ENCODE results near the gene CACHD1.
"Not testable (repeated sequence)": the region's sequence is repeated elsewhere in the genome, so short reads cannot be mapped to it uniquely, and the experiment has no call there.

Gene CACHD1

DNA sequence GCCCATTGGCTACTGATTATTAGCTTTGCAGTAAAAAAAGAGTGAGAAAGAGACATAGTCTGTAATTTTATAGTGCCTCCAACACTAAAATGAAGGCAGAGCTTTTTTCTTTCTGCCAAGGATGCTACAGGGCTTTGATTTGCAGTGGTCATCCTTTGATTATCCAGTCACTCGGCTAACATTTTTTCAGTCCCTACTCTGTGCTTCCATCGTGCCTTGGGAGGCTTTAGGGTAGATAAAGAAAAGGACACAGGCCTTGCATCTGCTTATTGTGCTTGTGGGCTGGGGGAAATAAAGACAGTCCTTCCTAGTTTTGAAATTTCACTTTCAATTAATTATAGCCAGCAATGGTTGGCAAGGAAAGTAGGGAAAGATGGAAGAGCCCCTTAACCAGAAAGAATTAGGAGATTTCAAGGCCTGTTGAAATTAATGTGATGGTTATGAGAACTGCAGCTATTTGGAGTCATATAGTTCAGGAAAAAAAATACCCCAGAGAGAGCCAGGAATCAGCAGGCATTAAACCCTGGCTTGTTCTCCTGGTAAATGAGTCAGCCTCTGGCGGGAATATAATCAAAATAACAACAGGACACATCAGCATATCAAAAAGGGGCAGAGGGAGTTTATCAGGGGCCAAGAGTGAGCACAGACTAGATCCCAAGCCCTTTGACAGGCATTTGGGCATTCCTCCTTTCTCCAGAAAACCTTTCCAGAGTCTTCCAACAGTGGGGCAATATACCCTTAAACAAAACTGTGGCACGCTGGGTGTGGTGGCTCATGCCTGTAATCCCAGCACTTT is 27.4 kb downstream of the CACHD1 start:
- no peak for DNase-seq (ENCODE audit: low read depth)

DNA sequence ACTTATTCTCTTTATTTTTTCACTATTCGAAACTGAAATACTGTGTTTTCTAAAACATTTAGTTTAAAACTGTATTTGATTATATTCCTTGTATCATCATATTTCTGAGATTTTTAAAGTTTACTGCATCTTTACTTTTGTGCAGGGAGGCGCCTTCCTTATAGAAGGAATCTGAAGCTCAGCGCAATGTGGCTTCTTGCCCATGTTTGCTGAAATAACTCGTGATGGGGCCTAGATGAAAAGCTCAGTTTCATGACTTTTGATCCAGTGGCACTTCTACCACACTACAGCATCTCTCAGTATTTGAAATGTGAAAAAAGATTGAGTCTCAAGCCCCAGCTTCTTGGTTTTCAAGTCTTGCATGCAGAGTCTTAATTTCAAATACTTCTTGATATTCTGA is 28.4 kb downstream of the CACHD1 start:
- DNase-seq (ENCODE audit: low read depth), result no peak

DNA sequence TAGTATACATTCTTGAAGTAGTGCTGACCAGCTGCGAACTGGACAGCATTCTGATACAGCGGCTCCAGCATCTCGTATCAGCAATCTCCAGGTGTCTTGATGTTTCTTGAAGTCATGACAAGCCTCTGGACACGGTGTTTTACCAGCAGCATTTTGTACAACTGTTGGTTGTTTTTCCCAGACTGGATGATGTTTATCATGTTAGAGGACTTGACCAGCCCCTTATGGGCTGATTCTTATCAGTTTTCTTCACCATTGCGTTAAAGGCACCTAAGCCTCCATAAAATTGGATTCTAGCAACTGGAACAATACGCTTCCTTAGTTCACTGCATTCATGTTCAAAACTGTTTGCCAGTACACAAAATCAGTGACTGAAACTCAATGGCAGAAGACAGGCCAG is 29.1 kb downstream of the CACHD1 start:
- DNase-seq (ENCODE audit: low read depth), result no peak

DNA sequence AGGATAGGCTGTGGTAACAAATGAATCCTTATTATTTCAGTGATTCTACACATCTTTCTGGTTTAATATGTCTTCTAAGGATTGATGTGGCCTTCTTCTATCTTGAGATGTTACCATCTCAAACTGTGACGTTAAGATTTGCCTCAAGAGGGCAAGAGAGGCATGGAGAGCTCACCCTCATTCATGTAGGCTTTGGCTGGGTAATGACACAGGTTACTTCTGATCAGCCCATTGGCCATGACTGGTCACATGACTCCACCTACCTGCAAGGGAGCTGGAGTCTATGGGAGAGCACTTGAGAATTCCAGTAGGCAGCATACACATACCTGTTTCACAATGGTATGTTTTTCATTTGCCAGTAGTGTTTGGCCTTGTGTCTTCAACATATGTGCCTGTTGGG is 30.0 kb downstream of the CACHD1 start:
- DNase-seq (ENCODE audit: low read depth), result no peak

DNA sequence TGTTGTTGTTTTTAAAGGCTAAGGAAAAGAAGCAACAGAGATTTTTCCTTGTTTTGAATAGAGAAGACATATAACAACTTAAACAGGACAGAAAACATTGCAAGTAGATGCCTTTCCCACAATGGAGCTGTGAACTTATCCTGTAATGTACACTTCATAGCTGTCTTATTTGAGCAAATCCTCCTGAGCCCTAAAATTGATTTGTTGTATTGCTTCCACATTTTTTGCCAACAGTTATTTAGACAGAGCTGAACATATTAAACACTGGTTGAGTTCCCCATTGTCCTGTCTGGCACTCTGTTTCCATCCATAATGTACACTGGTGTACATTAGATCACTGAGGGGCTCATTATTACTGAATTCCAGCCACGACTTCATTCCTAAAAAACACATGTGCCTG is 32.2 kb downstream of the CACHD1 start:
- DNase-seq (ENCODE audit: low read depth), result no peak

DNA sequence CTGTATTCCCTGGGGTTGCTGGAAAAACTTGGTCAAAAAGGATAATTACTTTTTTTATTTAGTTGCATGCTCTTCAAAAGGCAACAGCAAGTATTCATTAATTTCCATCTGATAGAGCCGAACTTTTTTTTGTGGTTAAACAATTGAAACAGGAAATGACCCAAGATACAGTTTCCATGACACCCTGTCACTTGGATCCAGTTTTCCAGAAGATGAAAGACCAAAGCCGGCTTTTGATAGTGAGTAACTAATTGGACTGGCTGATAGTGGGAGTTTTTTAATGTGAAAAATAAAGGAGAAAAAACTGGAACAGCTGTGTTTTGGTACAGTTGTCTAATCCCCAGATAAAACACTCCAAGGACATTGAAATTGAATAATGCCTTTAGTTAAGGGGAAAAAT is 33.0 kb downstream of the CACHD1 start:
- DNase-seq (ENCODE audit: low read depth), result no peak

DNA sequence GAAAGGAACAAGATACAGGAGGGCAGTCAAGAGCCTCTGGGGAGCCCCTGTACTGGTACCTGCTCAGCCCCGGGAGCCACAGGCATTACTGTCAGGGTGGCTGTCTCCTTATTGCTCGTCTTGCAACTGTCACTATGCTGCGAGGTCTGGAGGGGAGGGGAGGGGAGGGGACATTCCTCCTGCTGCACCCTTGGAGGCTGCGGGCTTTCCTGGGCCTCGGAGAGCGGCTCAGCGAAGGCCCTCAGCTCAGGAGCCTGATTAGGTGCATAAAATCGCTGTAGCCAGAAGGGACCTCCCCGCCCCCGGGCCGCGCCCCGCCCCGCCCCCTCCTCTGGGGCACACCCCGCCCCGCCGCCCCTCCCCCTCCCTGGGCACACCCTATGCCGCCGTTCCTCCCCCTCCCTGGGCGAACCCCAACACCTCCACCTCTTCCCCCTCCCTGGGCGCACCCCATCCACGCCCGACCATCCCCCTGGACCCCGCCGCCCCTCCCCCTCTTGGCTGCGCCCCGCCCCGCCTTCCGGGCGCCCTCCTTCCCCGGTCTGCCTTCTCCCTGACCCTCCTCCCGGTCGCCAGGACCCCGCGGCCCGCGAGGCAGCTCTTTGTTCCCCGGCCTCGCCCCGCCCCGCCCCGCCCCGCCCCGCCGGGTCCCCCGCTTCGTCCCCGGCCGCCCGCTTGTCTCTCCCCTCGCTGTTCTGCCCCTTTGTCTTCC is 35.5 kb downstream of the CACHD1 start:
- peak; percentile 15 for DNase-seq (ENCODE audit: low read depth)

DNA sequence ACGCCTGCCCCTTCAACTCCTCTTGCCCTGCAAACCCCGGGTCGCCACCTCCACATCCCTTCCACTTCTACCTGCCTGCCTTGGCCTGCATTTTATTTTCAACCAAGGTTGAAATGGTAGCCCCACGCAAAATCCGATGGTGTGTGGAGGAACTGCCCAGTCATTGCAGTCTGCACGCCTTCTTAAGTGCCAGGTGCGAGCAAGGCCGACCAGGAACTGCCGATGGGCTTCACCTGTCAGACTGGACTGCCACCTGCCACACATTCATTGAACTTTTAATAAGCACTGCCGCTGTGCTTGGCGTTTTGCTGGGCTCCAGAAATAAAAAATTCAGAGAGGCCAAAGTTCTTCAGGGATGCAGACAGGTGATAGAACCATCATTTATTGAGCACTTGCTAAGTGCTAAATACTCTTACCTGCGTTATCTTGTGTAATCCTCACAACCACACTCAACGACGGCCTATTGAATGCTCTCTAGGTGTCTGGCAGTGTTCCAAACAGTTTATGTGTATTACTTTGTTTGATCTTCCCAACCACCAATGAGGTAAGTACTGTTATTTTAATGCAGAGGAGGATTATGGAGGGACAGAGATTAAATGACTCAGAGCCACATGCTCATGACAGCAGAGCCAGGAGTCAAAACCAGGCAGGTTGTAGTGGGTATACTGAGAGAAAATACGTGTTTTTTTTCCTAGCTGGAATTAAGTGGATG is 36.2 kb downstream of the CACHD1 start:
- DNase-seq (ENCODE audit: low read depth), result no peak

DNA sequence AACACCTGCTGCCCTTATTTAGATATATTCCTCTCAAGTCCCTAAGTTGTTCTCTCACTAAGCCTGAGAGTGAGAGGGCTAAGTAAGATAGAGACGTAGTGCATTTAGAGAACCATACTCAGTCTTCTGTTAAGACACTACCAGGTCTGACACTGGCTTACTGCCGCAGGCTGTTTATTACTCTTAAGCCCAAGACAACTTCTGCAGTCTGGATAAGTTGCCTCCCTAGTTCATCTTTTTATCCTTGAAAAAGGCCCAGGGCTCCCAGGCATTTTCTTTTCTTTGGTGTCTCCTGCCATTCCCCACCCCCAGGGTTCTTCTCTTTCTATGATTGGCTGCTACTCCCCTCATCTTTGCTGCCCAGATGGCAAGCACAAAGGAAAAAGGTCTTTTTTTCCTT is 38.7 kb downstream of the CACHD1 start:
- no peak for DNase-seq (ENCODE audit: low read depth)

DNA sequence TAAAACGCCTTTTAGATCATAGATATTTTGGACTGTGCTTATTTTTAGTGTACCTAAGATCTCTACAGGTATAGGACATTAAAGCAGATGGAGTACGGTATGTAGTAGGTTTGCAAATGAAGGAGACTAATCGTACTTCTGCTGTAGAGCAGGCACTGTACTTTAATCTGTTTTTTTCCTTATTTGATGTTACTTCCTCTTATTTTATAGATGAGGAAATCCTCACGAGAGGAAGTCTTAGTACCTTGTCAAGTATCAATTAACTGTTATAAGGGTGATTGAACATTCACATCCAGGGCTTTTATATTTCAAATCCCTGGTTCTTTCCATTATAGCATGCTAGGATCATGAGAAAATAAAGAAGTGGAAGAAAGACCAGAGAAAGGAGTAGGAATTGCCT is 41.1 kb downstream of the CACHD1 start:
- no peak for DNase-seq (ENCODE audit: low read depth)

DNA sequence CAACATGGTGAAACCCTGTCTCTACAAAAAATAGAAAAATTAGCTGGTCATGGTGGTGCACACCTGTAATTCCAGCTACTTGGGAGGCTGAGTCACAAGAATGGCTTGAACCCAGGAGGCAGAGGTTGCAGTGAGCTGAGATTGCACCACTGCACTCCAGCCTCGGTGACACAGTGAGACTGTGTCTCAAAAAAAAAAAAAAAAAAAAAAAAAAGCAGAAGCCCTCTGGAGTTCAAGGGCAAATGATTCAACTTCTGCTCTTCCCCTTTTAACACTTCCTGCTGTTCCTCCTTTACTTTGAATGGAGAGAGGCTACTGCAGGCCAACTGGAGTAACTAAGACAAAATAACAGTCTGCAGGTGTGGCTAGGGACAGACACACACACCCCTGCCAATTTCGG is 42.3 kb downstream of the CACHD1 start:
- DNase-seq (ENCODE audit: low read depth), result not testable (repeated sequence)

DNA sequence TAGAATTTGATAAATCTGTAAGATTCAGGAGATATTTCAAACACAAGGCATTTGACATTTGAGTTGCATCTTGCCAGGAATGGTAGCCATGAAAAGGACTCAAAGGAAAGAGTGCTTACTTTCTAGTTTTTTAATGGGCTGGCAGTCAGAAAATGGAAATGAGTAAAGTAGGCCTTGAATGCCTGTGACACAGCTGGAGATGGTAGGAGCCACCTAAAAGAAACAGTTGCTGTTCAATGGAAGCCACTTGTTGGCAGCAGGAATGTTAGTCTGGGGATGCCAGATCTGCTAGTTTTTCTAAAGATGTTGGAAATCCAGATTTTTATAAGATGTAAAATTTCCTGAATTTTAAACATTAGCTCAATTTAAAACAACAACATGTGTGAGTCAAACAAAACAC is 43.6 kb downstream of the CACHD1 start:
- no peak for DNase-seq (ENCODE audit: low read depth)

DNA sequence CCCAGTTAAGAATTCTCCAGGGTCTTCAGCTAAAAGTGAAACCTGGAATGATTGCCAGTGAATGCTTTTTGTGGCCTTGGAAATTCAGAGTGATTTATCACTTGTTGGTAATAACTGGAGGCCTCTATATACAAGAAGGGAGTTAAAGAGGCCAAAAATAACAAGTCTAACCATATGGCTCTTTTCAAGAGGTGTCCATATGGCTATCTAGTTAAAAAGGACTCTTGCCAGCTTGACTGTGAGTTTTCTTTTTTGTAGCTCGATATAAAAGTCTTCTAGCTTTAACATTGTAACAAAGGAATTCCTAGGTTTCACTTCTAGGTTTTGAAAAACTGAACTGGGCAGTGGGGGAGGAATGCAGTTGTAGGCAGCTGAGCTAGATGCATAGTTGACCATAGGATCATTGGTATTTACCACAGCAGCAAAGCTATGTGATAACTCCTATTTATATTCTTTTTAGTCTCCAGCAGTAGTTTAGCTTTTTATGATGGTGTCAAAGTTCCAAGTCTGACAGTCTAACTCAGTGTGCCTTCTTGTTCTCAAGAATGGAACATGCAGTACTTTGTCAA is 44.4 kb downstream of the CACHD1 start:
- DNase-seq (ENCODE audit: low read depth), result no peak

DNA sequence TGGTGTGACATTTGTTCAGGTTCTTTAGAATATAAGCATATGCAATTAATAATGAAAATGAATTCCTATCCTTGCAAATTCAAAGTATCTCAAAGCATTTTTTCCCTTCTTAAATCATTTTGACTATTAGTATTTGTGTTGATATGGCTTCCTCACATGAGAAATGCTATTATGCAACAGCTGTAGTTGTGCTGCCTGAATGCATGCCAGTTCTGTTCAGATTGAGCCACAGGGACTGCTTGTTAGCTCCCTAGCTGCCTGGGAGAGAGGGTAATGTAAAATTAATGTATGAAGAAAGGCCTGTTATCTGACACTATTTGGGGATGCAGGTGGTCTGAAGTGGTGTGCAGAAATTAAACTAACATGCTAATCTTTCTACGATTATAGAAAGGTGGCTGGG is 45.5 kb downstream of the CACHD1 start:
- no peak for DNase-seq (ENCODE audit: low read depth)

DNA sequence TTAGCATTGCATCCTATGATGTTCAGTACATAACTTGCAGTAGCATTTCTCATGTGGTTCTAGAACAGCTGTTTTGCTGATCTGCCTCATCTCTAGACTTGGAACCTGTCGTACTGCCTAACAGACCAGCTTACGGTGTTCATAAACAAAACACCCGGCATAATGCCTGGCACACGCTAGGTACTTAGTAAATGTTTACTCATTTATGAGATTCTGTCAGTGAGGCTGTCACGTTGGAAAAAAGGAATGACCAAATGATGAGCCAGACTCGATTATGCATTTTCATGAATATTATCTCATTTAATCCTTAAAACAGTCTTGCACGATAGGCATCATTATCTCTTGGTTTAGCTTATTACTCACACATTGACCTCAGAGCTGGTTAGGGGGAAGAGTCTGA is 46.4 kb downstream of the CACHD1 start:
- no peak for DNase-seq (ENCODE audit: low read depth)

DNA sequence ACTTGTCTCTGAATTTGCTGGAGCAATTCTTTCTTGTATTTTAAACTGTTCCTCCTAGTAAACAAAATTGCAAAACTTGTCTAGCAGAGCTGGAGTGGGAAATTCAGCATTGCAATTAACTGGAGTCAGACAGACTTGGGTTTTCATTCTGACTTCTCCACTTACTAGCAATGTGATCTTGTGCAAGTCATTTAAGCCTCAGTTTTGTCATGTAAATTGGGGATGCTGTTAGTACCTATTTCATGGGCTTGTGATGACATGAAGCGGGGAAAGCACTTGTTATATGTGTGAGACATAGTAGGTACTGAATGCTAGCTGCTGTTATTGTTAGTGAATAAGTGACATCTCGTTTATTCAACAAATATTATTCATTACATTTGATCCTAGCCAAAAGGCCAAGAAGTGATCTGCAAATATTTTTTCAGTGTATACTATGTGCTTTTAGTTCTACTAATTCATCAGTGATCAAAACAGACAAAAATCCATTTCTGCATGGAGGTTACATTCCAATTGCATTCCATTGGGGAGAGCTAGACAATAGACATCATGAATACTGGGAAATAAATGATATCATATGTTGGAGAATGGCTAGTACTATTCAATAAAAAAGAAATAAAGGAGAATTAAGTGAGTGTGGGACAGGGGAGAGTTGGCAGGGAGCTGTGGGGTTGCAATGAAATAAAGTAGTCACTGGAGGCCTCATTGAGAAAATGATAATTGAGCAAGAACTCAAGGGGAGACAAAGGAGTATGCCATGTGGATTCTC is 47.1 kb downstream of the CACHD1 start:
- DNase-seq (ENCODE audit: low read depth), result no peak

DNA sequence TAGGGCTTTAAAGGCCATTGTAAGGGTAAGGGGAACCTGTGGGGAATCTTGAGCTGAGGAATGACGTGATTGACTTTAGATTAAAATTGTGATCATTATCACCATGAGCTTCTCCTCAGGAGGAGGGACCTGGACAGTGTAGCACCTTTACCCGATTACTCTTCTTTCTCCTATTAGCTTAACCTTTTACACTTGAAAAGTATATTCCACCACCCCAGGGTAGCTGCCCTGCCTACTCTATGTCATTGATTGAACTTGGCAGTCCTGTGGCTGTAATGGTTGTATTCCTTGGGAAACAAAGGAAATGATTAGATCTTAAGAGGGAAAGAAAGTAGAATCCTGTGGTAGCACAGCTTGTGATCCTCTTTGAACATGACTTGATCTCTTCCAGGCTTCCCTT is 47.7 kb downstream of the CACHD1 start:
- no peak for DNase-seq (ENCODE audit: low read depth)

DNA sequence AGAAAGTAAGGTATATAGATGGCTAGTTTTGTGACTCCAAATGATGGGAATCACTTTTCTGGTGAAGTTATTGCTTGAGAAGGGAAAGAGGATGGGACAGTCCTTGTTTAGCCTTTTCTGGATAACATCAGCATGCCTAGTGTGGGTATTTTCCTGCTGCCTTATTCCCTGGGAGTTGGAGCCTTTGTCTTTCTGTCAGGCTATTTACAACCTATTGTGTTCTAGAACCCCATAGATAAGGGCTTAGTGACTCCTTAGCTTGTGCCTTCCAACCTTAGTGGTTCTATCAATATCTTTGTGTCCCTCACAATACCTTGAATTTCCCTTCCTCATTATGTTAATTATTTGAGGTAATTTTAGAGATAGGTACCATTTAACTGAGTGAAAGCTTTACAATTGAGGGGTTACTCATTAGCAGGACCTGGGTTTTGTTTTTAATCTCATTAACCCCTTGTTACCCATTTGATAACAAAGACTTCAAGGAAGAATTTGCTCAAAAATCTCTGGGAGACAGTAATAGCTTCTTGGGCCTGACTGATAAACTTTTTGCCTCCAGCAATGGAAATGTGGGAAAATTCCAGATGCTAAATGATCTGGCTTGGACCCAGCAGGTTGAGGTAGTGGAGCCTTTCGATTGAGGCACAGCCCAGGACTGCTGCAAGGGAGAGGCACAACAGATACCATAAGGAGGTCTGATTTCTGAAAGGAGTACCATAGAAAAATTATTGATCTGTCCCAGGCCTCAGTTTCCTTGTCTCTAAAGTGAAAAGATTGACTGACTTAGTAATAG is 49.0 kb downstream of the CACHD1 start:
- no peak for DNase-seq (ENCODE audit: low read depth)

DNA sequence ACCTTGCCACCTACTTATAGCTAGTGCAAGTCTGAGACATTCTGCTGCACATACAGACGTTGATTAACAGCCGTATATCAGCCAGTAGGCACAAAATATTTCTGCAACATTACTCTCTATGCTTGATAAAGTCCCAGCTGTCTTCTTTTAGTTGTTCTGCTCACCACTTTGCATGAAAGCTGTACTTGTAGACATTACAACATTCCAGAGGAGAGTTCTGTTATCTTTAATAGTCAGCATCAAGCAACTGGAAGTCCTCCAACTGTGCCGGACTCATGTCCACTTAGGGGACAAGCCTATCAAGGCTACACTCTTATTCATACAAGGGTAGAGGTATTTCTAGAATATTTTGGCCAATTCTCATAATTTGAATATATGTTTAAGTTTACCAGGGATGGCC is 50.0 kb downstream of the CACHD1 start:
- no peak for DNase-seq (ENCODE audit: low read depth)

DNA sequence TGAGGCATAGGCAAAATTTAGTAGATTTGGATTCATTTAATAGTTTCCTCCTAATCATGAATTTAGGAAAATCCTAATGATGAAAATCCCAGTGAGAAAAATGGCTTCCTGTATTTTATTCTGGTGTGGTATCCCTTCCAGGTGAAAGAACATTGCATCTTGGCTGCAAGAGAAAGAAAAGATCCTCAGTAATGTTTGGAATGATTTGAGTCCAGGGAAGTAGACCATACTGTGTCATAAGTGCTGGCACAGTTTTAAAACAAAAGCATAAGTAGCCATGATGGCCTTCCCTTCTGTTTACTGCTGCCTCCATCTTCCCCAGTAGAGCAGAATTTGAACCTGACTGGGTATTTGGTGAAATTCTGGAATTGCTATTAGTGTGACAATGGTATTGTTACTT is 52.8 kb downstream of the CACHD1 start:
- DNase-seq (ENCODE audit: low read depth), result no peak

Data from T follicular helper cell (primary cell).